ENCODE data around the gene TAS2R5. TPM values are rescaled to one million over a fixed set of nuclear protein-coding genes. Genes with fewer than 3 reads are reported as not detected.

The TAS2R5 gene
- total RNA-seq, 1 donor from 2014 or later: 0.27 TPM

Other genes starting within 250 kb of the TAS2R5 start
- 28.4 TPM for gene AGK, start 238.8 kb upstream of the TAS2R5 start, total RNA-seq
- 9.1 TPM for gene DENND11, start 88.1 kb upstream of the TAS2R5 start, total RNA-seq
- gene WEE2, start 81.9 kb upstream of the TAS2R5 start, total RNA-seq: not detected
- 109 TPM for gene SSBP1, start 51.9 kb upstream of the TAS2R5 start, total RNA-seq
- 0.43 TPM for gene TAS2R3, start 26.1 kb upstream of the TAS2R5 start, total RNA-seq
- 0.14 TPM for gene TAS2R4, start 13.5 kb upstream of the TAS2R5 start, total RNA-seq
- not detected for gene PRSS37, start 51.3 kb downstream of the TAS2R5 start, total RNA-seq
- gene OR9A4, start 126.2 kb downstream of the TAS2R5 start, total RNA-seq: not detected
- gene CLEC5A, start 156.8 kb downstream of the TAS2R5 start, total RNA-seq: 0.41 TPM
- gene TAS2R38, start 183.6 kb downstream of the TAS2R5 start, total RNA-seq: not detected
- 0.54 TPM for gene MGAM, start 205.7 kb downstream of the TAS2R5 start, total RNA-seq

All from Right ventricle myocardium inferior (tissue), 1 donor.